ENCODE results near the gene MUC5AC.

MUC5AC gene

DNA sequence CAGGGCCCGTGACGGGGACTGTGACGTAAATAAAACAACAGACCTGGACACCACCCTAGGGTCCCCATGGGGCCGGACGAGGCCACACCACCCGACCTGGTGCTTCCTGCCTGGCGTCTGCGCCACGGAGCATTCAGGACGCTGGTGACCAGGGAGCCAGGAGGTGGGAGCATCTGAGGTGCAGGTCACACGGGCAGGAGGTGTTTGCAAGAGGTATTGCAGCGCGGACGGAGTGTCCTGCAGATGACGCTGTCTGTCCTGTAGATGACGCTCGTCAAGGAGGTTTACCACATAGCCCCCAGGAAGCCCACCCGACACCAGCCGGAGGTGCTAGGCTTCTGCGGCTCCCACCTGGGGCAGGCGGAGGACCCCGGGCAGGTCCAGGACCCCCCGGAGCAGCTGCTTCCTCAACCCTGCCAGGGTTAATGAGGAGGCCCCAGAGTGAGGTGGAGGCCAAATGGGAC lies 64.1 kb downstream of the MUC5AC start:
- Histone ChIP-seq H3K4me3 (ENCODE audit: low read depth in 1 of 2, low read length in 2 of 2) (no peak overlapping the region), H3K79me2 (ENCODE audit: insufficient read depth, low read length) (no peaks in the 10 kb centered on the region), H3K4me2 (ENCODE audit: insufficient read depth, low read length) (no peak overlapping the region), H3K27ac (ENCODE audit: low read length) (no peak overlapping the region), H4K20me1 (ENCODE audit: insufficient read depth, low read length) (no peaks in the 10 kb centered on the region; the same call in 1 of the 2 replicates), H3K36me3 (ENCODE audit: insufficient read depth, low read length) (no peaks in the 10 kb centered on the region), H3K27me3 (ENCODE audit: insufficient read depth, low read length, poor library complexity) (no peaks in the 10 kb centered on the region), H3K9me3 (ENCODE audit: insufficient read depth, low read length, severe bottlenecking) (no peaks in the 10 kb centered on the region), H3K9ac (ENCODE audit: low read depth, low read length) (no peak overlapping the region), H2AFZ (ENCODE audit: low read depth, low read length) (no peak overlapping the region), H3K4me1 (ENCODE audit: insufficient read depth, low read length) (no peaks in the 10 kb centered on the region)
- TF ChIP-seq, protein P1, sequence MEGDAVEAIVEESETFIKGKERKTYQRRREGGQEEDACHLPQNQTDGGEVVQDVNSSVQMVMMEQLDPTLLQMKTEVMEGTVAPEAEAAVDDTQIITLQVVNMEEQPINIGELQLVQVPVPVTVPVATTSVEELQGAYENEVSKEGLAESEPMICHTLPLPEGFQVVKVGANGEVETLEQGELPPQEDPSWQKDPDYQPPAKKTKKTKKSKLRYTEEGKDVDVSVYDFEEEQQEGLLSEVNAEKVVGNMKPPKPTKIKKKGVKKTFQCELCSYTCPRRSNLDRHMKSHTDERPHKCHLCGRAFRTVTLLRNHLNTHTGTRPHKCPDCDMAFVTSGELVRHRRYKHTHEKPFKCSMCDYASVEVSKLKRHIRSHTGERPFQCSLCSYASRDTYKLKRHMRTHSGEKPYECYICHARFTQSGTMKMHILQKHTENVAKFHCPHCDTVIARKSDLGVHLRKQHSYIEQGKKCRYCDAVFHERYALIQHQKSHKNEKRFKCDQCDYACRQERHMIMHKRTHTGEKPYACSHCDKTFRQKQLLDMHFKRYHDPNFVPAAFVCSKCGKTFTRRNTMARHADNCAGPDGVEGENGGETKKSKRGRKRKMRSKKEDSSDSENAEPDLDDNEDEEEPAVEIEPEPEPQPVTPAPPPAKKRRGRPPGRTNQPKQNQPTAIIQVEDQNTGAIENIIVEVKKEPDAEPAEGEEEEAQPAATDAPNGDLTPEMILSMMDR (IDR thresholded peaks at IDR 0.05; ENCODE audit: borderline replicate concordance, extremely low read depth, low read length, poor library complexity, severe bottlenecking), result no peak
- TF ChIP-seq EZH2 (IDR thresholded peaks at IDR 0.05; ENCODE audit: borderline replicate concordance, low read depth, low read length, severe bottlenecking), result no peak
- ATAC-seq (ENCODE audit: insufficient read depth, low read depth) (no peak), DNase-seq (no peak)

- no peak for DNase-seq
- TF ChIP-seq, protein P1 (IDR thresholded peaks at IDR 0.05; ENCODE audit: borderline replicate concordance, extremely low read depth, low read length, poor library complexity, severe bottlenecking), result no peak
- TF ChIP-seq EZH2 (IDR thresholded peaks at IDR 0.05; ENCODE audit: borderline replicate concordance, low read depth, low read length, severe bottlenecking), result no peak
- H3K27me3 ChIP-seq (ENCODE audit: insufficient read depth, low read length, poor library complexity), result no peaks in the 10 kb centered on the region
- H3K36me3 ChIP-seq (ENCODE audit: insufficient read depth, low read length), result no peaks in the 10 kb centered on the region
- H3K4me2 ChIP-seq (ENCODE audit: insufficient read depth, low read length), result no peak within 1 kb of the TSS
- no peaks in the 10 kb centered on the region; the same call in 1 of the 2 replicates for H4K20me1 ChIP-seq (ENCODE audit: insufficient read depth, low read length)
- no peak within 1 kb of the TSS for H3K4me3 ChIP-seq (ENCODE audit: low read depth in 1 of 2, low read length in 2 of 2)
- H2AFZ ChIP-seq (ENCODE audit: low read depth, low read length), result no peak within 1 kb of the TSS
- no peaks in the 10 kb centered on the region for H3K4me1 ChIP-seq (ENCODE audit: insufficient read depth, low read length)
- no peaks in the 10 kb centered on the region for H3K9me3 ChIP-seq (ENCODE audit: insufficient read depth, low read length, severe bottlenecking)
- ATAC-seq (ENCODE audit: insufficient read depth, low read depth), result no peak
- H3K27ac ChIP-seq (ENCODE audit: low read length), result no peak within 1 kb of the TSS
- no peak within 1 kb of the TSS for H3K9ac ChIP-seq (ENCODE audit: low read depth, low read length)
- no peaks in the 10 kb centered on the region for H3K79me2 ChIP-seq (ENCODE audit: insufficient read depth, low read length)
Measured at GRCh38 chr11:1222491-1223345, 65.0 kb downstream of the MUC5AC start, which contains the start of gene MUC5B. MUC5B (plus strand) TSS chr11:1223066; CDS start chr11:1223124, 58 bp downstream.

GRCh38 chr11:1223346-1224110 lies 65.8 kb downstream of the MUC5AC start:
- H3K27ac ChIP-seq (ENCODE audit: low read length), result no peak overlapping the region
- H3K9me3 ChIP-seq (ENCODE audit: insufficient read depth, low read length, severe bottlenecking), result no peaks in the 10 kb centered on the region
- no peaks in the 10 kb centered on the region for H3K27me3 ChIP-seq (ENCODE audit: insufficient read depth, low read length, poor library complexity)
- H3K79me2 ChIP-seq (ENCODE audit: insufficient read depth, low read length), result no peaks in the 10 kb centered on the region
- no peaks in the 10 kb centered on the region for H3K36me3 ChIP-seq (ENCODE audit: insufficient read depth, low read length)
- no peak overlapping the region for H3K9ac ChIP-seq (ENCODE audit: low read depth, low read length)
- no peak overlapping the region for H3K4me2 ChIP-seq (ENCODE audit: insufficient read depth, low read length)
- H3K4me1 ChIP-seq (ENCODE audit: insufficient read depth, low read length), result no peaks in the 10 kb centered on the region
- H2AFZ ChIP-seq (ENCODE audit: low read depth, low read length), result no peak overlapping the region
- DNase-seq, result no peak
- H3K4me3 ChIP-seq (ENCODE audit: low read depth in 1 of 2, low read length in 2 of 2), result no peak overlapping the region
- TF ChIP-seq, protein P1 (IDR thresholded peaks at IDR 0.05; ENCODE audit: borderline replicate concordance, extremely low read depth, low read length, poor library complexity, severe bottlenecking), result no peak
- no peak for TF ChIP-seq EZH2 (IDR thresholded peaks at IDR 0.05; ENCODE audit: borderline replicate concordance, low read depth, low read length, severe bottlenecking)
- no peak for ATAC-seq (ENCODE audit: insufficient read depth, low read depth)
- no peaks in the 10 kb centered on the region; the same call in 1 of the 2 replicates for H4K20me1 ChIP-seq (ENCODE audit: insufficient read depth, low read length)

Measured in DND-41 (cell line).